Psoas muscle (tissue), 8 donors: ENCODE results near the gene ADAMTS6. TPM values are rescaled to one million over a fixed set of nuclear protein-coding genes. Genes with fewer than 3 reads are reported as not detected.

Source experiments
- ATAC-seq, 4 donors: fragments of 200-7000 bp; cut with Tn5 transposase; one replicate each; pipeline ENCODE4 v1.9.1; 2020; ENCODE audit warnings: moderate library complexity in 3 of 4, mild to moderate bottlenecking in 2 of 4
- DNase-seq, 2 donors: peaks; one replicate each; pipeline ENCODE4 v3.0.0-alpha.2; 2020
- H3K27ac ChIP-seq: fragments of 200-600 bp; one replicate; pipeline ENCODE4 v1.8.0; 2022
- H3K27me3 ChIP-seq, 3 donors: fragments of 200-600 bp in 1 of 3; one replicate each; pipeline versions ENCODE4 v1.6.1 to v1.8.0; 2013 to 2022; ENCODE audit warnings: low read length in 2 of 3, mild to moderate bottlenecking in 2 of 3, moderate library complexity in 1 of 3; ENCODE audit not compliant: insufficient read depth in 3 of 3
- H3K36me3 ChIP-seq, 2 donors: fragments of 200-600 bp in 1 of 2; one replicate each; pipeline versions ENCODE4 v1.6.1 to v1.8.0; 2013 to 2022; ENCODE audit warnings: low read depth in 1 of 2, mild to moderate bottlenecking in 1 of 2, moderate library complexity in 1 of 2; ENCODE audit not compliant: insufficient read depth in 1 of 2
- H3K4me1 ChIP-seq: fragments of 200-600 bp; one replicate; pipeline ENCODE4 v1.8.0; 2022
- H3K4me3 ChIP-seq: fragments of 200-600 bp; one replicate; pipeline ENCODE4 v1.8.0; 2022; ENCODE audit warnings: mild to moderate bottlenecking
- H3K9me3 ChIP-seq: fragments of 200-600 bp; one replicate; pipeline ENCODE4 v1.8.0; 2022
- WGBS, 3 donors: extraction: QIAGEN DNeasy Blood & Tissue Kit; methylation state at CpG; one replicate each; pipeline versions ENCODE4 v1.1.6 to v1.1.7; 2013; 5-methylcytosine and 5-hydroxymethylcytosine counted together
- intact Hi-C, 2 donors: fragments of 100-400 bp; cut with DNase I; formaldehyde crosslinking; loops; one replicate each; pipeline versions ENCODE4 v1.11.0 to v1.14.2; 2022
- polyA plus RNA-seq, 3 donors: library from polyadenylated mRNA; stranded (reverse); fragments of 200-250 nt; gene quantifications; one replicate each; pipeline ENCODE4 v1.2.3, GENCODE V29; 2013
- total RNA-seq, 4 donors: library from RNA; stranded (reverse); fragmentation: NEBNext Ultra II Directional in 2 of 4; extraction: Animal tissue kit (Norgen Biotek cat#: 25700) in 2 of 4; gene quantifications; one replicate each; pipeline versions ENCODE4 v1.2.1 to v1.2.4, GENCODE V29; 2021 to 2023
- TF ChIP-seq, protein P1 (sequence below): fragments of 200-600 bp; IDR thresholded peaks from one replicate; pipeline ENCODE4 v1.8.0; 2022; ENCODE audit warnings: antibody characterized with exemption
- donor health status: healthy with polysubstance abuse.
- donor health status: DM: no; HTN: no; CAD: no; lungs with moderate emphysema.
- donor health status: Bipolar disorder and iron deficiency.
- donor health status: healthy.
- donor health status: DM: yes; HTN: yes; CAD: no.
- donor health status: DM: no; HTN: no; CAD: no.
- donor health status: DM: no; HTN: no; CAD: no.
- donor health status: DM: yes; HTN: yes; CAD: no.

Gene ADAMTS6
- total and polyA plus RNA-seq, 7 donors: 0.06 to 0.59 (median 0.24) TPM

DNA sequence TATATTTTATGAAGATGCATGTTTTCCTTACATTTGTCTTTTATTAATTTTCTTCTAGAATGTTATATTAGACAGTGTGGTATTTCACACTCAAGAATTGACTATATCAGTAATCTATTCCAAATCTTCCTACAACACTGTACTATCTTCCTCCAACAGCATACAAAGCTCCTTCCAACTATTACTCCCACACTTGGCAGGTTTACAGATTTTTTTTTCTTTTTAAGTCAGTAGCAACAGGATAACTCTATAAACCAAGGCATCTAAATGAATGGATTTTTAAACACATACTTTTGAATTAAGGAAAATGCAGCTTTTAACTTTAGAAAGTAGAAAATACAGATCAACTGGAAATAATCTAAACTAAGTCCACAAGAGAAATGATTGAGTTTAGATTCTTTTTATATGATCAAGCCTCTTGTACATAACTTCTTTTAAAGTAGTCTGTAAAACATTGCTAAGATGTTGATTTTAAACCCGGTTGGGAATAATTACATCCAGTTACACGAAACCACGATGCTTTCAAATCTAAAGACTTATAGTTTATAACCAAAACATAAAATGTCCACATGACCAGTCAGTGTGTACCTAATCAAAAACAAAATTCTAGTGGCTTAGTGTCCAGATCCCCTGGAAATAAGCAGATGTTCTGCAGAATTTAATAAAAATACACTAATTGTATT lies 281.6 kb downstream of the ADAMTS6 start:
- Histone ChIP-seq H3K4me3 (no peak overlapping the region), H3K27me3 (no peaks in the 10 kb centered on the region), H3K27ac (no peak overlapping the region), H3K9me3 (no peaks in the 10 kb centered on the region), H3K4me1 (no peaks in the 10 kb centered on the region), H3K36me3 (no peaks in the 10 kb centered on the region)
- DNase-seq (no peak), ATAC-seq (no peak)
- intact Hi-C loops: no loop called here
- TF ChIP-seq, protein P1, sequence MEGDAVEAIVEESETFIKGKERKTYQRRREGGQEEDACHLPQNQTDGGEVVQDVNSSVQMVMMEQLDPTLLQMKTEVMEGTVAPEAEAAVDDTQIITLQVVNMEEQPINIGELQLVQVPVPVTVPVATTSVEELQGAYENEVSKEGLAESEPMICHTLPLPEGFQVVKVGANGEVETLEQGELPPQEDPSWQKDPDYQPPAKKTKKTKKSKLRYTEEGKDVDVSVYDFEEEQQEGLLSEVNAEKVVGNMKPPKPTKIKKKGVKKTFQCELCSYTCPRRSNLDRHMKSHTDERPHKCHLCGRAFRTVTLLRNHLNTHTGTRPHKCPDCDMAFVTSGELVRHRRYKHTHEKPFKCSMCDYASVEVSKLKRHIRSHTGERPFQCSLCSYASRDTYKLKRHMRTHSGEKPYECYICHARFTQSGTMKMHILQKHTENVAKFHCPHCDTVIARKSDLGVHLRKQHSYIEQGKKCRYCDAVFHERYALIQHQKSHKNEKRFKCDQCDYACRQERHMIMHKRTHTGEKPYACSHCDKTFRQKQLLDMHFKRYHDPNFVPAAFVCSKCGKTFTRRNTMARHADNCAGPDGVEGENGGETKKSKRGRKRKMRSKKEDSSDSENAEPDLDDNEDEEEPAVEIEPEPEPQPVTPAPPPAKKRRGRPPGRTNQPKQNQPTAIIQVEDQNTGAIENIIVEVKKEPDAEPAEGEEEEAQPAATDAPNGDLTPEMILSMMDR: no peak
- WGBS, 3 donors: 47 to 63% (median 53%) methylated on average over 3 of the region's 3 CpGs

DNA sequence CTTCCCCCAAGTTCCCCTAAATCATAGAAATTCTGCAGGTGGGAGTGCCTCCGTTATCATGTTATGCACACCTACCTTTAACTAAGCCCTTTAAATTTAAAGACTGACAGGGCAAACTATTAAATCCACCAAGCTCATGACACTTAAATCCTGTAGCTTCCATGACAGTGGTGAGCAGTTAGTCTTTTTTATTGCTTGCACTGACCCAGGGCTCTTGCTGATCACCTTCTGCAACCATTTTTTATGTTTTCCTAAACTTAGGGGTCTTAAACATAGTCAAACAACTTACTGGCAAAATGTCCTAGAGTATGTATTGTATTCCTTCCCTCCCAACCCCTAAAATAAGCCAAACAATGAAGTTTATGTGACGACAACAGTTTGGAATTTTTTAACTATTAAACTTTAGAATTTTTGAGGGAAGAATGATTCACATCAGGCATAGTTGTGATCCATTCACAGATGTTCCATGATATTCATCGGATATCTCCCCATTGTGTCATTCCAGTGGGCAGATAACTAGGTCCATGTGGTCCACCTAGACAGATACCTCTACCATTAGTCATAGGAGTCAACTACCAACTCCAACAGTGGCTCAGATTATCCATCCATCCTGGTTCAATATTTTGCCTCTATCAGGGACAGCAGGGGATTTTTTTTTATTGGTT lies 283.1 kb downstream of the ADAMTS6 start:
- TF ChIP-seq, protein P1: no peak
- intact Hi-C loops: no loop called here
- Histone ChIP-seq H3K9me3 (no peaks in the 10 kb centered on the region), H3K36me3 (no peaks in the 10 kb centered on the region), H3K27me3 (no peaks in the 10 kb centered on the region), H3K4me1 (no peaks in the 10 kb centered on the region), H3K4me3 (no peak overlapping the region), H3K27ac (no peak overlapping the region)
- 72 to 82% (median 79%) methylated on average over 3 of the region's 3 CpGs for WGBS, 3 donors
- ATAC-seq (no peak), DNase-seq (no peak)

DNA sequence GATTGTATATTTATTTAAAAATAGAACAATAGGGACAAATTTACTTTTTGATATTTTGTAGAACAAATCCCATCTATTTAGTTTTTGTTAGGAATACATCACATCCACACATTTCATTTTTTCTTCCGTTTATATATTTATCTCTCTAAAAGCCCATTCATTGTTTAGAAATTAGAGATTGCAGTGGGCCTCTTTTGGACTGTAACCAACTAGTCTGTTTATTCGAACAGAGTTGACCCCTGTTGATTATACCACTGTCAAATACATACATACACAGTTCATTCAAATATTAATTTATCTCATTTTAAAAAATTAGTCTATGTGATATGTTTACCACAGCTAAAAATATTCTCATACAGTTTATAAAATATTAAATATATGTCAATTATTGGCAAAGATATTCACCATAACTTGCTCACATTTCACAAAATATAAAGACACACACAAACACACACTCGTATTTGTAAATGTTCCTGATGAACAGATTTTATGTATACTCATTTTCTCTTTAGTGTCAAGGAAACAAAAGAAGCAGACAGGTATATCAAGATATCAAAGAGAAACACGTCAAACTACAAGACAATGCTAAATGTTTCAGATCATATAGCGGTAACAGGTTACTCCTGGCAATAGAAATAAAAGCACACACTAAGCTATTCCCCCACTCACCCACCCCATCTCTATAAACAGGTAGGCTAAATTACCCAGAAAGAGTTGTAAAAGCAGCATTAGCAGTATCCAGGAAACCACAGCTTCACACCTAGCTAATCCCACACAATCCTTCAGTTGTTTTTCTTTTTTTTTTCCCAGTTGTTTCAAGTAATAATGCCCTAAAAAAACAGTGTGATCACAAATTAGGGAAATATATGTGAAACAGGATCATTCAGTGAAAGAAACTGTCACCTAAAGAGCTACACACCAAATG lies 283.9 kb downstream of the ADAMTS6 start:
- Histone ChIP-seq H3K4me1 (no peaks in the 10 kb centered on the region), H3K36me3 (no peaks in the 10 kb centered on the region), H3K27me3 (no peaks in the 10 kb centered on the region), H3K4me3 (no peak overlapping the region), H3K9me3 (no peaks in the 10 kb centered on the region), H3K27ac (no peak overlapping the region)
- intact Hi-C loops: no loop called here
- DNase-seq (no peak), ATAC-seq (no peak)
- TF ChIP-seq, protein P1: no peak
- 72 to 76% (median 73%) methylated on average over 5 of the region's 5 CpGs for WGBS, 3 donors

DNA sequence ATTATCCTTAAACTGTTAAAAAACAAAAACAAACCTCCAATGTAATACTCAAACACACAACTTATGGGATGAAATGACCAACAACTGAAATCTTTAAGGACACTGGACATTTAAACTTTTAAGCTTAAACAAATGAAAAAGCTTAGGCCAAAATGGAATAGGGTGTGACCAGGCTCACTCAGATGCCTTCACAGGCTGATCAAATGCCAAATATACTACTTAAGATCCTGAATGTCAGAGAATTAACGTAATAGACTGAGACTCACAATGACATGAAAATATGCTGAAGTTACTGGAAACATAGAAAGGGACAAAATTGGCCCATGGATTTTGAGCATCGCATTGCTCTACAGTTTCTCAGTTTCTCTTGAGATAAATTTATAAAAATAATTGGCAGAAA lies 286.8 kb downstream of the ADAMTS6 start:
- ATAC-seq (no peak), DNase-seq (no peak)
- Histone ChIP-seq H3K4me3 (no peak overlapping the region), H3K27me3 (no peaks in the 10 kb centered on the region), H3K4me1 (no peaks in the 10 kb centered on the region), H3K9me3 (no peaks in the 10 kb centered on the region), H3K36me3 (no peaks in the 10 kb centered on the region), H3K27ac (no peak overlapping the region)
- WGBS, 3 donors: 87 to 92% (median 89%) methylated on average over 2 of the region's 2 CpGs
- TF ChIP-seq, protein P1: no peak
- intact Hi-C loops: no loop called here
